B cell (primary cell): ENCODE data around the gene SDK2.

ENCODE experiments used
- EZH2 ChIP-seq: IDR thresholded peaks from 2 replicates; pipeline ENCODE4 v1.6.1; 2012; ENCODE audit warnings: borderline replicate concordance, low read depth, mild to moderate bottlenecking, moderate library complexity, low read length; ENCODE audit not compliant: insufficient read depth, poor library complexity, severe bottlenecking
- TF ChIP-seq, protein P1 (sequence below): fragments of 200-600 bp; IDR thresholded peaks from one replicate; pipeline ENCODE4 v1.8.0; 2022; ENCODE audit warnings: antibody characterized with exemption, mild to moderate bottlenecking

DNA sequence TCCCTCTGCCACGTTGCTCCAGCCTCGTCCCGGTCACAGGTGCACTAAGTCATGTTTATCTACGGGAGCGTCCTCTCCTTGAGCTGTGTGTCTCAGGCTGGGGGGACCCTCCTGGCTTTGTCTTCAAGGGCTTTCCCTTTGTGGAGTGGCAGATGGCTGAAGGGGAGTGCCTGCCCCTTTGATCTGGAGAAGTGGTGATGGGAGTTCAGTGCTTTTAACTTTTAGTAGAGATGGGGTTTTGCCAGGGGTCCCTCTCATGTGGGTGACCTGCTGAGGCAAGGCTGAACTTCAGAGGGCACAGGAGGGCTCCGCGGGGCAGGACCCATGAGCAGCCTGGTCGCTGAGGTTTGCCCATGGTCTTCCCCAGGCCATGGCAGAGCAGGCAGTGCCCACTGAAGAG is 259.3 kb downstream of the SDK2 start:
- no peak for TF ChIP-seq EZH2
- TF ChIP-seq, protein P1, sequence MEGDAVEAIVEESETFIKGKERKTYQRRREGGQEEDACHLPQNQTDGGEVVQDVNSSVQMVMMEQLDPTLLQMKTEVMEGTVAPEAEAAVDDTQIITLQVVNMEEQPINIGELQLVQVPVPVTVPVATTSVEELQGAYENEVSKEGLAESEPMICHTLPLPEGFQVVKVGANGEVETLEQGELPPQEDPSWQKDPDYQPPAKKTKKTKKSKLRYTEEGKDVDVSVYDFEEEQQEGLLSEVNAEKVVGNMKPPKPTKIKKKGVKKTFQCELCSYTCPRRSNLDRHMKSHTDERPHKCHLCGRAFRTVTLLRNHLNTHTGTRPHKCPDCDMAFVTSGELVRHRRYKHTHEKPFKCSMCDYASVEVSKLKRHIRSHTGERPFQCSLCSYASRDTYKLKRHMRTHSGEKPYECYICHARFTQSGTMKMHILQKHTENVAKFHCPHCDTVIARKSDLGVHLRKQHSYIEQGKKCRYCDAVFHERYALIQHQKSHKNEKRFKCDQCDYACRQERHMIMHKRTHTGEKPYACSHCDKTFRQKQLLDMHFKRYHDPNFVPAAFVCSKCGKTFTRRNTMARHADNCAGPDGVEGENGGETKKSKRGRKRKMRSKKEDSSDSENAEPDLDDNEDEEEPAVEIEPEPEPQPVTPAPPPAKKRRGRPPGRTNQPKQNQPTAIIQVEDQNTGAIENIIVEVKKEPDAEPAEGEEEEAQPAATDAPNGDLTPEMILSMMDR: no peak
